HFFc6 (cell line): ENCODE data around the gene FAM184B. TPM values are rescaled to one million over a fixed set of nuclear protein-coding genes. Genes with fewer than 3 reads are reported as not detected.

Source experiments
- DNase-seq: peaks from one replicate; pipeline ENCODE4 v3.0.0-alpha.2; 2018
- H3K27ac Mint-ChIP-seq: 2 replicates; pipeline ENCODE4 v1.8.0; 2020; ENCODE audit warnings: mild to moderate bottlenecking, mixed read lengths
- H3K27me3 Mint-ChIP-seq: 2 replicates; pipeline ENCODE4 v1.8.0; 2021; ENCODE audit warnings: mild to moderate bottlenecking, moderate library complexity, mixed read lengths; ENCODE audit not compliant: insufficient read depth
- H3K36me3 Mint-ChIP-seq: 2 replicates; pipeline ENCODE4 v1.8.0; 2021; ENCODE audit warnings: low read depth, mixed read lengths
- H3K4me1 Mint-ChIP-seq: 2 replicates; pipeline ENCODE4 v1.8.0; 2020; ENCODE audit warnings: low read depth, mixed read lengths
- H3K4me3 Mint-ChIP-seq: 2 replicates; pipeline ENCODE4 v1.8.0; 2020; ENCODE audit warnings: mild to moderate bottlenecking, moderate library complexity, mixed read lengths
- H3K9me3 Mint-ChIP-seq: 2 replicates; pipeline ENCODE4 v1.8.0; 2020; ENCODE audit warnings: mild to moderate bottlenecking, mixed read lengths
- CTCF ChIP-seq: fragments of 200-600 bp; sonication (generic); IDR thresholded peaks from 2 replicates; pipeline ENCODE4 v1.5.0; 2021; ENCODE audit warnings: antibody characterized with exemption, mild to moderate bottlenecking
- total RNA-seq, 6 experiments: library from RNA; stranded (reverse); fragmentation: NEBNext Ultra II Directional; extraction: Animal tissue kit (Norgen Biotek cat#: 25700); gene quantifications; 2 replicates in 1 of 6; 3 replicates in 5 of 6; pipeline ENCODE4 v1.2.3, GENCODE V29; 2021

Gene FAM184B
- total RNA-seq, 6 experiments from 2014 or later = 0.02 to 0.05 TPM; not detected in 4

DNA sequence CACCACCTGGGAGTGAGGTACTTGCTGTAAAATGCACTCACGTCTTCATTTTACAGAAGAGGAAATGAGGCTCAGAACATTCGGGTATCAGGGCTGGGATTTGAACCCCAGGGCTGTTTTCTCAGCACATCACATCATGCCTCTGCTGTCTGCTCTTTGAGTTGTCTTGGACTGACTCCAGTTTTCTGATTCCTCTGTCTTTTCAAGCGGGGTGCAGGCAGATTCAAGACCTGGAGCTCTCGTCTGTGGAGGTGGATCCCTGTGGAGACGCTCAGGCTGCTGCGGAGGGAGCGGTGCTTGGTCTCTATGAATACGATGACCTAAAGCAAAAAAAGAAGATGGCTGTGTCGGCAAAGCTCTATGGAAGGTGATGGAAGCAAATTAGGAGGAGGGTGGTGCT, 198.1 kb downstream of the FAM184B start:
- no peak overlapping the region for H3K4me3 Mint-ChIP-seq
- H3K36me3 Mint-ChIP-seq = peaks cover 21% of the 10 kb centered on the region
- H3K9me3 Mint-ChIP-seq = no peaks in the 10 kb centered on the region
- H3K27me3 Mint-ChIP-seq = no peaks in the 10 kb centered on the region; the same call in 1 of the 2 replicates
- TF ChIP-seq CTCF = no peak
- no peak overlapping the region for H3K27ac Mint-ChIP-seq
- peaks cover 9% of the 10 kb centered on the region for H3K4me1 Mint-ChIP-seq
- DNase-seq = no peak

GRCh38 chr4:17580969-17581368, 200.5 kb downstream of the FAM184B start:
- H3K27ac Mint-ChIP-seq = no peak overlapping the region
- H3K4me3 Mint-ChIP-seq = no peak overlapping the region
- peaks cover 12% of the 10 kb centered on the region for H3K36me3 Mint-ChIP-seq
- H3K4me1 Mint-ChIP-seq = peaks cover 14% of the 10 kb centered on the region
- TF ChIP-seq CTCF = no peak
- no peaks in the 10 kb centered on the region for H3K27me3 Mint-ChIP-seq
- DNase-seq = no peak
- no peaks in the 10 kb centered on the region for H3K9me3 Mint-ChIP-seq

Other genes with a start within 250 kb of the FAM184B start
- gene LAP3, start 204.4 kb downstream of the FAM184B start, total RNA-seq = 10 to 100 TPM; 54.4 to 56.3 (median 55.7) TPM
- gene MED28, start 167.0 kb downstream of the FAM184B start, total RNA-seq = 10 to 100 TPM; 32.4 to 40.1 (median 36.4) TPM
- 10 to 100 TPM; 18.0 to 24.0 (median 20.1) TPM for gene DCAF16, start 29.1 kb upstream of the FAM184B start, total RNA-seq
- gene NCAPG, start 29.4 kb upstream of the FAM184B start, total RNA-seq = 10 to 100 TPM; 16.2 to 39.2 (median 32.7) TPM
- 10 to 100 TPM in 4 of 6 experiments, 1 to 10 TPM in 2; 7.2 to 11.5 (median 10.2) TPM for gene LCORL, start 240.1 kb upstream of the FAM184B start, total RNA-seq